OCI-LY1 (cell line): ENCODE measurements around the gene MBD2.

Source experiments
- EZH2 ChIP-seq: fragments of 200-600 bp; sonication (generic), shearing (Covaris generic); IDR thresholded peaks from 2 replicates; pipeline ENCODE4 v1.8.0; 2017; ENCODE audit warnings: borderline replicate concordance, mixed run types, mild to moderate bottlenecking, antibody characterized with exemption, low read length, moderate library complexity, mixed read lengths
- TF ChIP-seq, protein P1 (sequence below): fragments of 200-600 bp; sonication (generic), shearing (Covaris generic); IDR thresholded peaks from 2 replicates; pipeline ENCODE4 v1.5.1; 2017; ENCODE audit warnings: mild to moderate bottlenecking, antibody characterized with exemption, low read length, moderate library complexity, mixed read lengths

DNA sequence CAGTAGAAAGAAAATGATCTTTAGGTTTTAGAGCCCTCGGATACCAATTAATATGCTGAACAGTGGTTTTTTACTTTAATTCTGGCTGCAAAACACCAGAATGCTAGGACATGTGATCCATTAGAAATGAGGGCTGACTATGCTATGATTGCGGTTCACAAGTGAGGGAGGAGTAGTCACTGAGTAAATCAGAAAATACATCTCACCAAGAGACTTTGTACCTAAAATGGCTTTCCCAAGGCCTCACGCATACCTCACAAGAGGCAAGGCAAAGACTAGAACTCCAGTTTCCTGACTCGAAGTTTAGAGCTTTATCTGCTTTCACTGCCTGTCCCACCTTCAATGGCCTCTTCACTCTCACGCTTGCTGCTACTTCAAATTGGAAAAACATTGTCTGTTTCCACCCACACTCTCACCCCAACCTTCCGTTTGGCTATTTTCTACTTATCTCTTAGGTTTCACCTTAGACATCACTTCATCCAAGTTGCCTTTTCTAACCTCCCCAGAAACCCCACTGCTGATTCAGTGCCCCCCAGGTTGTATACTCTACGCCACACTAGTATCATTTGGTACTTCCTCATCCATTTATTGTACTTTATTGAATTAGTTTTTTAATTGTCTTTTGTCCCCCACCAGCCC lies 5.1 kb upstream of the MBD2 start:
- TF ChIP-seq, protein P1, sequence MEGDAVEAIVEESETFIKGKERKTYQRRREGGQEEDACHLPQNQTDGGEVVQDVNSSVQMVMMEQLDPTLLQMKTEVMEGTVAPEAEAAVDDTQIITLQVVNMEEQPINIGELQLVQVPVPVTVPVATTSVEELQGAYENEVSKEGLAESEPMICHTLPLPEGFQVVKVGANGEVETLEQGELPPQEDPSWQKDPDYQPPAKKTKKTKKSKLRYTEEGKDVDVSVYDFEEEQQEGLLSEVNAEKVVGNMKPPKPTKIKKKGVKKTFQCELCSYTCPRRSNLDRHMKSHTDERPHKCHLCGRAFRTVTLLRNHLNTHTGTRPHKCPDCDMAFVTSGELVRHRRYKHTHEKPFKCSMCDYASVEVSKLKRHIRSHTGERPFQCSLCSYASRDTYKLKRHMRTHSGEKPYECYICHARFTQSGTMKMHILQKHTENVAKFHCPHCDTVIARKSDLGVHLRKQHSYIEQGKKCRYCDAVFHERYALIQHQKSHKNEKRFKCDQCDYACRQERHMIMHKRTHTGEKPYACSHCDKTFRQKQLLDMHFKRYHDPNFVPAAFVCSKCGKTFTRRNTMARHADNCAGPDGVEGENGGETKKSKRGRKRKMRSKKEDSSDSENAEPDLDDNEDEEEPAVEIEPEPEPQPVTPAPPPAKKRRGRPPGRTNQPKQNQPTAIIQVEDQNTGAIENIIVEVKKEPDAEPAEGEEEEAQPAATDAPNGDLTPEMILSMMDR = no peak
- TF ChIP-seq EZH2 = no peak
